Measurements from ENCODE around the gene SH2B3. TPM values are rescaled to one million over a fixed set of nuclear protein-coding genes. Genes with fewer than 3 reads are reported as not detected.

The SH2B3 gene
- total RNA-seq, 1 experiment from 2014 or later, result 40.3 TPM

GRCh38 chr12:111457071-111457470 lies 51.3 kb downstream of the SH2B3 start:
- H3K79me2 ChIP-seq (ENCODE audit: insufficient read depth, low read length), result no peaks in the 10 kb centered on the region
- no peak overlapping the region for H2BK20ac ChIP-seq (ENCODE audit: low read depth, low read length, poor library complexity, severe bottlenecking)
- Mint-ChIP-seq H3K4me1 (no peaks in the 10 kb centered on the region), H3K36me3 (ENCODE audit: insufficient read depth in 1 of 3, low read depth in 3 of 3) (peaks cover 21 to 46% (median 36%) of the 10 kb centered on the region in 3 experiments; a peak in 6 of 7 replicates), H3K9me3 (no peaks in the 10 kb centered on the region), H3K27me3 (ENCODE audit: low read depth) (no peaks in the 10 kb centered on the region), H3K27ac (no peak overlapping the region; a peak in 1 of 7 replicates), H3K4me3 (no peak overlapping the region)
- H4K5ac ChIP-seq (ENCODE audit: insufficient read length, low read depth, low read length), result no peak overlapping the region
- no peaks in the 10 kb centered on the region for H3K27me3 ChIP-seq (ENCODE audit: insufficient read depth, low read length)
- H2AFZ ChIP-seq (ENCODE audit: low read length), result no peak overlapping the region
- no peaks in the 10 kb centered on the region for H3K79me1 ChIP-seq (ENCODE audit: insufficient read depth, low read depth, low read length, poor library complexity, severe bottlenecking)
- no peaks in the 10 kb centered on the region for H4K20me1 ChIP-seq (ENCODE audit: control insufficient read depth, insufficient read depth, insufficient read length)
- H4K8ac ChIP-seq (replicated peaks; ENCODE audit: insufficient read length, low read depth, low read length), result no peak overlapping the region
- H3K14ac ChIP-seq (ENCODE audit: insufficient read depth, low read length), result no peak overlapping the region
- H3K9me3 ChIP-seq (ENCODE audit: control insufficient read depth, low read depth, low read length), result no peaks in the 10 kb centered on the region
- H3K4me1 ChIP-seq (ENCODE audit: insufficient read depth, low read length), result no peaks in the 10 kb centered on the region
- no peak for TF ChIP-seq CTCF (conservative IDR thresholded peaks at IDR 0.05)
- H3K9ac ChIP-seq (ENCODE audit: extremely low read depth, insufficient read length, low read length), result no peak overlapping the region
- no peak for DNase-seq
- no peak overlapping the region for H3K23ac ChIP-seq (ENCODE audit: insufficient read length, low read depth, low read length)
- no peak overlapping the region for H3K56ac ChIP-seq (ENCODE audit: insufficient read length, low read depth, low read length)
- no peaks in the 10 kb centered on the region for H3K23me2 ChIP-seq (ENCODE audit: insufficient read length, low read depth, low read length, poor library complexity, severe bottlenecking)
- no peak overlapping the region for H2AK5ac ChIP-seq (ENCODE audit: insufficient read length, low read length)
- no peak overlapping the region for H2BK5ac ChIP-seq (ENCODE audit: insufficient read length, low read length)
- H2BK120ac ChIP-seq (ENCODE audit: low read depth, low read length, poor library complexity, severe bottlenecking), result no peak overlapping the region
- H3K18ac ChIP-seq (ENCODE audit: insufficient read length, low read depth, low read length), result no peak overlapping the region
- no peak overlapping the region for H3K27ac ChIP-seq (ENCODE audit: insufficient read length, low read depth, low read length)
- H2BK15ac ChIP-seq (ENCODE audit: low read depth, low read length), result no peak overlapping the region
- no peak overlapping the region for H3K4me2 ChIP-seq (ENCODE audit: insufficient read depth, insufficient read length, low read length)
- no peak overlapping the region for H4K91ac ChIP-seq (ENCODE audit: insufficient read length, low read depth, low read length)
- WGBS (ENCODE audit: extremely low coverage, insufficient read length, low lambda C conversion rate), result no CpG with 5 or more reads among the region's 9 CpGs
- H3K4ac ChIP-seq (ENCODE audit: low read depth, low read length), result no peak overlapping the region
- no peak overlapping the region for H3T11ph ChIP-seq (ENCODE audit: low read length)
- H2BK12ac ChIP-seq (ENCODE audit: insufficient read length, low read depth, low read length), result no peak overlapping the region

All from H9 (cell line).